T-helper 9 cell (primary cell): Measurements from ENCODE around the gene AARSD1.
"Not testable (repeated sequence)": the region's sequence is repeated elsewhere in the genome, so short reads cannot be mapped to it uniquely, and the experiment has no call there.

Source experiments
- DNase-seq: peaks from one replicate; pipeline ENCODE4 v3.0.0-alpha.2; 2020

The AARSD1 gene

GRCh38 chr17:42980766-42981397, 16.6 kb upstream of the AARSD1 start:
- DNase-seq = peak; percentile 37

GRCh38 chr17:42980274-42980765, 16.1 kb upstream of the AARSD1 start, which contains the start of gene RUNDC1:
TSS of gene RUNDC1 (plus strand) at chr17:42980565. CDS start at chr17:42980577, 12 bp downstream.
- DNase-seq = peak; percentile 90

GRCh38 chr17:42979511-42980273, 15.4 kb upstream of the AARSD1 start, which contains the start of gene PTGES3L:
TSS of gene PTGES3L (minus strand) at chr17:42980080. CDS start at chr17:42980053, 27 bp downstream.
- no peak for DNase-seq

GRCh38 chr17:42975701-42976100, 11.4 kb upstream of the AARSD1 start:
- not testable (repeated sequence) for DNase-seq

- DNase-seq = no peak
Measured at GRCh38 chr17:42975265-42975664, 11.0 kb upstream of the AARSD1 start.

GRCh38 chr17:42973323-42973722, 9.1 kb upstream of the AARSD1 start:
- DNase-seq = not testable (repeated sequence)

- no peak for DNase-seq
Measured at GRCh38 chr17:42971589-42971988, 7.3 kb upstream of the AARSD1 start.

GRCh38 chr17:42969001-42969581, 4.8 kb upstream of the AARSD1 start:
- DNase-seq = no peak

GRCh38 chr17:42967925-42968324, 3.7 kb upstream of the AARSD1 start:
- no peak for DNase-seq

- no peak for DNase-seq
Measured at GRCh38 chr17:42953669-42954068, 10.6 kb downstream of the AARSD1 start.

GRCh38 chr17:42950044-42950783, 14.0 kb downstream of the AARSD1 start:
- no peak for DNase-seq

- no peak for DNase-seq
Measured at GRCh38 chr17:42946812-42947211, 17.4 kb downstream of the AARSD1 start.

- DNase-seq = no peak
Measured at GRCh38 chr17:42944211-42944610, 20.0 kb downstream of the AARSD1 start.

- DNase-seq = no peak
Measured at GRCh38 chr17:42937712-42938596, 26.3 kb downstream of the AARSD1 start.

- no peak for DNase-seq
Measured at GRCh38 chr17:42929497-42929844, 34.8 kb downstream of the AARSD1 start.

GRCh38 chr17:42928714-42929496, 35.3 kb downstream of the AARSD1 start:
- no peak for DNase-seq

- no peak for DNase-seq
Measured at GRCh38 chr17:42924891-42925290, 39.4 kb downstream of the AARSD1 start.

GRCh38 chr17:42923472-42923871, 40.8 kb downstream of the AARSD1 start:
- DNase-seq = not testable (repeated sequence)

- no peak for DNase-seq
Measured at GRCh38 chr17:42922294-42922693, 42.0 kb downstream of the AARSD1 start.

GRCh38 chr17:42920922-42921321, 43.3 kb downstream of the AARSD1 start:
- DNase-seq = no peak
